CD4-positive, alpha-beta T cell treated with Interleukin-17A for 4 hours (primary cell): ENCODE data around the gene METTL6.
"Not testable (repeated sequence)": the region's sequence is repeated elsewhere in the genome, so short reads cannot be mapped to it uniquely, and the experiment has no call there.

Experiments used
- DNase-seq: peaks from one replicate; pipeline ENCODE4 v3.0.0-alpha.2; 2020; ENCODE audit warnings: mixed read lengths

Gene METTL6, protein sequence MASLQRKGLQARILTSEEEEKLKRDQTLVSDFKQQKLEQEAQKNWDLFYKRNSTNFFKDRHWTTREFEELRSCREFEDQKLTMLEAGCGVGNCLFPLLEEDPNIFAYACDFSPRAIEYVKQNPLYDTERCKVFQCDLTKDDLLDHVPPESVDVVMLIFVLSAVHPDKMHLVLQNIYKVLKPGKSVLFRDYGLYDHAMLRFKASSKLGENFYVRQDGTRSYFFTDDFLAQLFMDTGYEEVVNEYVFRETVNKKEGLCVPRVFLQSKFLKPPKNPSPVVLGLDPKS

DNA sequence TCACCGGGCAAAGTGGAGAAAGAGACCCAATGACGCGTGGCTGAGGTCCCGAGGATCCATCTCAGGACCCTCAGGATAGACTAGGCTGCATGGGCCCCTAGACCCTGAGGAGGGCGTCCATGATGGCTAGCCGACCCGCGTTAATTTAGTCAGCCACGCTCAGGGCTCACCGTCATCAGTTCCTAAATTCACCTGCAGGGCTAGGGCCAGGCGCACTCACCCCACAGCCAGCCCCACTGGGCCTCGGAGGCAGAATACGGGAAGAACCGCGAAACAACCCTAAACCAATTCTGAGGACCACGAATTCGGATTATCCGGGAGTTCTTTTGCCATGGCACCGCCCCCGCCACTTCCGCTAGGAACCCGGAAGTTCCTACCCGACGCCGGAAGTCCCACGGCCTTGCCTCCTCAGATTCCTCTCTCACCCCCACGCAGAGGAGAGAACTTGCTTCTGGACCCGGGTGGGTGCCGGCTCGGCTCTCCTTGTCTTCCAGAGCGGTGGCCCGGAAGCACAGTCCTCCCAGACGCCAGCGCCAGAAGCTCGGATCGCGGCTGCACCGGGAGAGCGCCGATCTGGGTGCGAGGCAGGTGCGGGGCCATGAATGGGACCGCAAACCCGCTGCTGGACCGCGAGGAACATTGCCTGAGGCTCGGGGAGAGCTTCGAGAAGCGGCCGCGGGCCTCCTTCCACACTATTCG, at the start of gene METTL6, which contains the start of gene EAF1:
Gene METTL6 (minus strand): TSS at position 363 of the 699 bp plus-strand sequence. CDS start 1,033 bp downstream, outside the sequence.
Gene EAF1 (plus strand): TSS at position 417 of the 699 bp plus-strand sequence. CDS start 182 bp downstream, at position 599.
- DNase-seq = peak; percentile 90

DNA sequence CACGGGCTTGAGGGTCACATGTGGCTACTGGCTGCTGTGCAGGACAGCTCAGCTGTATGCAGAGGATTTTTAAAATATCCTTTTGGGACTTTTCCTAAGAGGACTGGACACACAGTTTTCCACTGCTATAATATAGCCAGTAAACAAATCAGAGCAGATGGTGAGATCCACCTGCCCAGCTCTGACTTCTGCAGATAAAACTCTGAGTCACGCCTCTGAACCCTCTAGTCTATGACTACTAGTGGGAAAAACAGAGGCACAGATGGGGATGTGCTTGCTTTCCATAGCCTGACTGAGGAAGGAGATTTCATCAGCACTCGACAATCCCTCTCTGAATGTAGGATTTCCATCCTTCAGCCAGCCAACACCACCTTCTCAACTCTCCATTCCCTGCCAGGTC, 49.0 kb upstream of the METTL6 start:
- DNase-seq = no peak

DNA sequence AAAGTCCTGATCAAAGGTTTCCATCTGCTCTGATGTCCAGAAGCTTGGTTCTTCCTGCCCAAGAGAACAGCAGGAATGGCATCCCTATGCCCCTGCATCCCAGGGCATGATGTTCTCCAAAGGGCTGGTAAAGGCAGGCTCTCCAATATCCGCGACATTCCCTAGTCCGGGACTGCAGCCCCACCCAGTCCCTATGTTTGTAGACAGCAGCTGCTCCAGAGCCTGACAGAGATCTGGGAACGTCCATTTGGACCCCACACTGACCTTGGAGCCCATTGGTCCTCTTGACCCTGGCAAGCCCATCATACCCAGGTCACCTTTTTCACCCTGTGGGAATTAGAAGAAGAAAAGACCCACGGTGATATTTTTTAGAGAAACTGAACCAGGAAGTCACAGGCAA, 47.8 kb upstream of the METTL6 start:
- DNase-seq = no peak

DNA sequence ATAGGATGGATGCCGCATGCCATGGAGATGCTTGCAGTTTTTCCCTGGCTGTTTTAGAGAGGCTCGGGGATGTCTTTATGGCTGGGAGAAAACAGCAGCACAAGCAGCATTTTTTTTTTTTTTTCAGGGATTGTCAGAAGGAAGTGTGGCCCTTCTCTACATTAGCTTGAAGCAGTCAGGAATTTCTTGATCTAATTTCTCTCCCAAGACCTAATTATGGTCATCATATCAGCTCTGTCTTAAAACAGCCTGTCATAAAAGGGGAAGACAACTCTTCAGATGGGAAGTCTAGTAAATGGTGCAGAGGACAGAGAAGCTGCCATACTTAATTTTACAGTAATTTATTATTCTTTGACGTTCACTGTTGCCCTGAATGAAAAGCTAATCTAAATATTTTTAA, 44.5 kb upstream of the METTL6 start:
- DNase-seq = no peak

DNA sequence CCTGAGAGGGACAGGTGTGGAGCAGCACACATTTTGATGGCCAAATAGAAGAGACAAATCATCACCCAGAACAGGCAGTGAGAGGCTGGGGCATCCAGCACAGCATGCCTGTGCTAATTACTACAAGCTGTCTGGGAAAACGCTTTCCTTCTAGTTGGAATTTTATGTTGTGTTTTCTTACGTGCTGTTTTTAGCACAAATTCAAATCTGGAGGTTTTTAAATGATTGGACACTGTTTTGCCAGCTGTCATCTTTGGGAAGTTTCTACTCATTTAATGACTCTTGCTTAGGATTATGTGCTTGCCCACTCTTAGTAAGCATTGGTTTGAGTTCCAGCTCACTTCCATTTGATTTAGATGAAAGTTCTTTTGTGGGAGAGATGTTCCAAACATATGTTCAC, 43.5 kb upstream of the METTL6 start:
- no peak for DNase-seq

DNA sequence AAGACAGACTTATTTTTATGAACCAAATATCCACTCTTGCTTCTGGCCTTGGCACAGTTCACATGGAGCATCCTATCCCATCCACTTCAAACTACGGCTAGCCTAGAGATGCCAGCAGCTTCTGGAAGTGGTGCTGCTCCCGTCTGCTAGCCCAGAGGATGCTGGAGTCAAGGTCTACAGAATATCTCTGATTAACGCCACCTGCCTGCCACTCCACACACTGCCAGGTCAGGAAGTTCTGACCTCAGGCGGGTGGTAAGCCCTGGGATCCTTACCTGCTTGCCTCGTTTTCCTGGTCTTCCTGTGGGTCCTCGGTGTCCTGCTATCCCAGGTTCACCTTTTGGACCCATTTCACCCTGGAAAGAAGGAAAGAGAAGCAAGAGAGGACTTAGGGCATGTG, 42.9 kb upstream of the METTL6 start:
- DNase-seq = no peak

DNA sequence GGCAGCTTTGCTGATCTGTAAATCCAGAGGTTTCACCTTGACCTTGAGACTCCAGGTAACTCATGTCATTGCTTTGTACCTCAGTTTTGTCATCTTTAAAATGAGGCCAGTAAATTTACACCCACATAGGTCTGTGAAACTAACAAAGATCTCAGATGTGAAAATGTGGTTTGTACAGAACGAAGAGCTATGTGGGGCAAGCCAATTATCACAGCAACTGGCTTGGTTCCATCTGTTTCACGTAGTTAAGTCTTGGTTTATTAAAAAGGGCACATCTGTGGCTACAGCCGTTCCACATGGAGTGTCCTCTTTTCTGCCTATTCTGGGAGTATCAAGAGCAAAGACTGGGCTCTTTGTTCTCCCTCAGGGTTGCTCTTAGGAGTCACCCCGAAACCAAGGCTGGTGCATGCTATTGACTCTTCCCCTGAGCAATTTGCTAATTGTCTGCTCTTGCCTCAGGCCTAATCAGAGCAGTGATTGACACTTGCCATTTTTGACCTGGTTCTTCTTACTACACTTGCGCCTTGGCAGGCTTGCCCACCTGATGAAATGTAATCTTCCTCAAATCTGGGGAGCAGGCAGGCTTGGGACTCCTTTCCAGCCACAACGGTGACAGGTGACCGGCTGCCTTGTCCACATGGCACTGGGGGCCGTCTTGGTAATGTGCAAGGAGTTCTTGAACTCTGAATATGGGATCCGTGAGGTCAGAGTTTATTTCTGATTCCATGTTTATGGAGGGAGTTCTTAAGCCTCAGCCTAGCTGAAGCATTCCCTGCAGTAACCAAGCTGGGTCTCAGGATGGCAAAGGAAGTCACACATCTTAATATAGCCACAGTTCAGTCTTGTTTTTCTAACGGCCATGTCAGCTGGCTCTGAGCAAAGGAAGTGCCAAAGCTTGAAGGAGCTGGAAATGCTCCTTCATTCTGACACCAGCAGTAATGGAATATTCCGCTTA, 40.2 kb upstream of the METTL6 start:
- DNase-seq = no peak

DNA sequence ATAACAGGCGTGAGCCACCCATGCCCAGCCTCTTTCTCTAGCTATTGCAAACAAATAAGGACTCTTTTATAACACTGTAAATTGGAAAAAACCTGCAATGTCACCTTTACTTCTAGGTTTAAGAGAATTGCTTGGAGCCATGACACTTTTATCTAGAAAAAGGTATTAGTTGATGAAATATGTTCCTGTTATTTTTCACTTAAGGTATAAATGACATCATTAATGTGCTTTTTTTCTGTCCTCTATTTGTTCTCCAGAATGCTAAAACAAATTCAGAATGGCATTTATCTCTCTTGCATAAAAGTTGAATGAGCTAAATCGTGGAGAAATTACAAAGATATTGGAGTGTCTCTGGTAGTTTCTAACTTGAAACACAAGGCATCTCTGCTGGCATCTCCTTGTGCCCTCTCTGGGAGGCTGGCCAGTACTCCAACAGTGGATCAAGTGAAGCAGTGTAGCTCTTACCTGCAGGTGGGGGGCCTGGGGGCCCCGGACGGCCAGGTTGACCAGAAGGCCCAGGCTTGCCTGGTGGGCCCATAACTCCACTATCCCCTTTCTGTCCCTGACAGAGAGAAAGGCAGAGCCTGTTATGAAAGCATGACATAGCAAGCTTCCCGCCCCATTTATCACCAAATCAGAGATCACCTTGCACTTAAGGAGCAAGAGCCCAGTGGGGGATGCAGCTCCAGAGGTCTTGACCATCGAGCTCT, 38.7 kb upstream of the METTL6 start:
- DNase-seq = no peak

DNA sequence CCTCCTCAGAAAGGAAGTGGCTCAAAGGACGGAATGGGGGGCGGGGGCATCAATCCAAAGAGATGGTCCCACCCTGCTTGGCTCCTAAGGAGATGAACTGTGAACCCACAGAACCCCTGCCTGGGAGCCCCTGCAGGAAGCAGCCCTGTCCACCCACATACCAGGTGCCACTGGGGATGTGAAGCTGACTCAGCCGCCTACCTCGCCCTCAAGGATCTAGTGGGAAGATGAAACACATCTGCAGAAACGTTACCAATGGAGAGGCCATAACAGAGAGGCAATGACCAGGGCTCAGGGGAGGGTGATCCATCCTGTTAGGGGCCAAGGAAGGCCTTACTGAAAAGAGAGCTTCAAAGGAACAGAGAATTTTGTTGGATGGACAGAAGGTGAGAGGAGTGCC, 35.1 kb upstream of the METTL6 start:
- DNase-seq = no peak

DNA sequence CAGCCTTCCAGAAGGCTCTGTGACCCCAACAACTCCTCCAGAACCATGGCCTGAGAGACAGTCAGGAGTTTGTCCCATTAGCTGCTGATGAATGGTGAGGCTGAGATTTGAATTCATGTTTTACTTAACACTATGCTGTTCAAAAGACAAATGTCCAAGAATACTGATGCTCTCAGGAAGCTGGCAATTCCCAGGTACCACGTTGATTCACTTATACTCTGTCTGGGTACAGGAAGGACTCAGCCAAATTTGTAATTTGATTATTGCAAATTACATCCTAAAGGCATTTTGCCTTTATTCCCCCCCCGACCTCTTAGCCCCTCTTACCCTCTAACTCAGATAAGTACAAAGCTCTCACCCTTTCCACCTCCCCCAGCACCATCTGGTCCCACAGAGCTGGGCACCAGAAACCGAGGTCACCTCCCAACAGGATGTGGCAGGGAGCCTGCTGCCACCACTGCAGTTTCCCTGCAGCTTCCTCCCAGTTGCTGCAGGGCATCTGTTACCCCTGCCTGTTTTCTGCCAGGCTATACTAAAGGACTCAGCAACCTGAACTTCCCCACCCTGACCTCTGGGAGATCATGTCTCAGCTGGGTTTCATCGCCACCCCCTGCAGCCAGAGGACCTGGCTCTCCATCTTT, 33.7 kb upstream of the METTL6 start:
- peak; percentile 19 for DNase-seq

DNA sequence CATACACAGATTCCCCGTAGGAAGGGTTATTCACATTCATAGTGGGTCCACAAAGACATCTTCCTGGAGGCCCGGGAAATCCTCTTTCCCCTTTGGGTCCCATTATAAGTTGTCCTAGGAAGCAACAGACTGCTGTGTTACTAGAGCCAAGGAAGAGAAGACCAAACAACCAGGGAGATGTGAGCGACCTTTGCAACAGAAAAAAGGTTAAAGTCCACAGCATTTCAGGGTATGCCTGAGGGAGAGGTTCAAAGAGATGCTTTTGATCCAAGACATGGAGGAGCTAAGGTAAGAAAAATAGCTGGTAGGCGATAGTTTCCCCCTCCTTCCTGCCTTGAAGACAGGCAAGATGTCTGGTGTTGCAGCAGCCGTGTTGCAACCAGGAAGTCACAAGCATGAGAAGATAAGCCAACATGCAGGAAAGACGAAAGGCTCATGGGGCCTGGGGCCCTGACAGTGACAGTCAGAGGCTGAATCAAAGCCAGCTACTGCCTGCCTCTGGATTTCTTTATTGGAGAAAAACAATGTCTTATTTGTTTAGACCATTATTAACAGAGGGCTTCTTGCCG, 31.0 kb upstream of the METTL6 start:
- no peak for DNase-seq

DNA sequence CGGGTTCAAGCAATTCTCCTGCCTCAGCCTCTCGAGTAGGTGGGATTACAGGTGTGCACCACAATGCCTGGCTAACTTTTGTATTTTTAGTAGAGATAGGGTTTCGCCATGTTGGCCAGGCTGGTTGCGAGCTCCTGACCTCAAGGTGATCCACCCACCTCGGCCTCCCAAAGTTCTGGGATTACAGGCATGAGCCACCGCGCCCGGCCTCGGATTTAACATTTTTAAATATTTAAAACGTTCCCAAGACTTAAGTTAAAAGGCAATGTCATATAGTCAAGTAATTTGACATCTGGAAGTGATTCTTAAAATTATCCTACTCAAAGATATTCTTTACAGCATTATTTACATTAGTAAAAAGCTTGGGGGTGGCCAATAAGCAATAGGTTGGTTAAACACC, 29.6 kb upstream of the METTL6 start:
- DNase-seq = not testable (repeated sequence)

DNA sequence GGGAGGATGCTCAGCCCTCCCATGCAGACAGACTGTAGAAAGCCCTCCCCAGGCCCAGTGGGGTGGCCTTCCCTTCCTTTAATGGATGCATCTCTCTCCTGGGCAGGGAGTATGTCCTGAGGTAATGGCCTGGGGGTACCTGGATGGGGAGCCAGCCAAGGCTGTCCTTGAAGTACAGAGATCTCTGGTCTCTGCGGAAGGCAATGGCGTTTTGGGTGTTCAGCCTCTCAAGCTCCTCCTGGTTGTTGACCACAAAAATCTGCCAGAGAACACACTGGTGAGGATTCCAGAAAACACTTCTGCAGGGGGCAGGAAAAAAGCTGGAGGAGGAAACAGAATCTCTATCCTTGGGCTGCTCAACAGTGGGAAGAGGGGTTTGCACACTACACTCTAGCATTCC, 29.0 kb upstream of the METTL6 start:
- no peak for DNase-seq

DNA sequence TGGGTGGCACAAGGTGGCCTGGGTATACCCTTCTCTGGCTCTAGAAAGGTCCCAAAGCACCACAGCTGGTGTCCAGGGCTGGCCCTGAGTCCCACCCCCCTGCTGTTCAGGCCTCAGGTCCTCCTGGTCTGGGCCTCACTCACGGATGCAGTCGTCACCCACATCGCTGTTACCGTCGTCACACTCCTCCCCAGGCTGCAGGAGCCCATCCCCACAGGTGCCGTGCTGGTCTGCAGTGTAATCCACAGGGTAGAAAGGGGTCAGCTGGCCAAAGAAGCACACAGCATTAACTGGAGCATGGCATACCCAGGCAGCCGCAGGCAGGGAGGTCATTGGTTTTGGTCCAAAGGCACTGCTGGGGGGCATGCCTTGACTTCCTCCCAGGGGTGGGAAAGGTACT, 28.4 kb upstream of the METTL6 start:
- no peak for DNase-seq

DNA sequence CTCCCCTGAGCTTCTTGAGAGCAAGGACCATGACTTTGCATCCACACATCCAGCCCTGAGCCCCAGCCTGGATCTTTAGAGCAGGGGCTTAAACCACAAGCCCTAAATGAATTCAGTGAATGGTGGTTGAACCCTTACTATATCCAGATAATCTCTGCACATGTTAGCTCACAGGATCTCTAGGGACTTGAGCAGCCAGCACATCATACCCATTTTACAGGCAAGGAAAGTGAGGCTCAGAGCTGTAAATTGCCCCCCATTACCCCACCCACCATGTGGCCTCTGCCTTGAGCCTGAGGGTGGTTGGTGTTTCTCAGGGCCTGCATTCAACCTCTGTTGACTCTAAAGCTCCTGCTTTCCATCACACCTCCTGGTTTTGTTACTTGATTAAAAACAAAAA, 27.6 kb upstream of the METTL6 start:
- DNase-seq = no peak

DNA sequence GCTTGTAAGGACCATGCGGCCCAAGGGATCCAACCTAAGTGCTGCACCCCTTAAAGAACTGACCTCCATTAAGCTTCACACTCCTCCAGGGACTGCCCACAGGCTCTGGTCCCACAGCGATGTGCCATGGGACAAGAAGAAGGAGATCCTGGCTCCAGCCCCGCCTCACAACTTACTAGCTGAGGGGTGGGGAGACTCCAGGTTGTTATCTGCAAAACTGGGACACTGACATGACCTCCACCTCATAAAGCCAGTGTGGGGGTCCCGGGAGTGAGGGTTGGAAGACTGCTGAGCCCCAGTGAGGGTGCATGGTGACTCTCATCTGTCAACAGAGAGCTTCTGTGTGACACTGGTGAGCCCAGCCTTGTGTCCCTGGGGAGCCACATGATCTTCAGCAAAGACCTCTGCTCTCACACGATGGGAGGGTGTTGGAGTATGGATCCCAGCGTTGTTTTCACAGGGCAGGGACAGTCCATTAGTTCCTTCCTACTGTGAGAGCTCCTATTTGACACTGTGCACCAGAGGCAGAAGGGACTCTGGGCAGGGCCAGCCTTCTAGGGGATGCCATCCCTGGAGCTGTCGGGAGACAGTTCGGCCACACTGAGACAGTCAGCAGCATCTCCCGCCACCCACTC, 26.8 kb upstream of the METTL6 start:
- no peak for DNase-seq

DNA sequence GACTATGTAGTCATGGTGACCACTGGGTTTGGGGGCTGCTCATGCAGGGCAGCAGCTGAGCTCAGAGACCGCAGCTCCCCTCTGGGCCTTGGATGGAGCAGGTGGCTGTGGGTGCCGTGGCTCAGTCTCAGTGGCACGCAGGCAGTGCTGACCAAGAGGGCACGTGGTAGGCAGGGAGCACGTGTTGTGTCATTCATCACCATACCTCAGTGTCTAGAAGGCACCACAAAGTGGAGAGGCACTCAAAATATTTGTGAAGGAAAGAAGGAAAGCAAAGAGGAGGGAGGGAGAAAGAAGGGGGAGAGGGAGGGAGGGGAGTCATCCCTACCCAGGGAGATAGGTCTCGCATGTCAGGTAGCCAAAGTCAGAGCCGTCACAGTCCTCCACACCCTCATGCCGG, 26.2 kb upstream of the METTL6 start:
- DNase-seq = no peak

DNA sequence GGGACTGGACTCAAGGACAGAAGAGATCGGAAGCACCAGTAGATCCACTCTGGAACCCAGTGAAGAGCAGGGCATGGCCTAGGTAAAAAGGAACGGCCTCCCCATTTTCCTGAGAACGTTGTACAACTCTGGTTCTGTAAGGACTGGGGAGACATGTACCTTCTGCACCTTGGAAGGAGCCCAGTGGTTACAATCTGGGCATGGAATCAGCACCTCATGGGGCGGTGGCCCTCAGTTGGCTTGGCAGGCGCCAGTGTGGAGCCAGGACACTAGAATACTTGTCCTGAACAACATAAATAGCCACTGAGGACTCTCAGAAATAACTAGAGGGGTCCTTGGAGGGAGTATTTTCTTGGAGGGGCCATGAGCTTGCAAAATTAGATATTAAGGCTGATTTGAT, 25.6 kb upstream of the METTL6 start:
- no peak for DNase-seq

DNA sequence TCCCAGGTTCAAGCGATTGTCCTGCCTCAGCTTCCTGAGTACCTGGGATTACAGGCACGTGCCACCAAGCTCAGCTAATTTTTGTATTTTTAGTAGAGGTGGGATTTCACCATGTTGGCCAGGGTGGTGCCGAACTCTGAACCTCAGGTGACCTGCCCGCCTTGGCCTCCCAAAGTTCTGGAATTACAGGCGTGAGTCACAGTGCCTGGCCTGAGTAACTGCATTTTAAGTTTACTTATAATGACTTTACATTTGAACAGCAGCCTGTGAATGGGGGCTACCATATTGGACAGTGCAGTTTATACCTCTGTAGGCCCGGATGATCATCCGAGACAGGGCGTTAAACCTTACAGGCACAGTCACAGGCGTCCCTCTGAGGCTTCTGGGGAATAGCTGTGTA, 24.8 kb upstream of the METTL6 start:
- no peak for DNase-seq

DNA sequence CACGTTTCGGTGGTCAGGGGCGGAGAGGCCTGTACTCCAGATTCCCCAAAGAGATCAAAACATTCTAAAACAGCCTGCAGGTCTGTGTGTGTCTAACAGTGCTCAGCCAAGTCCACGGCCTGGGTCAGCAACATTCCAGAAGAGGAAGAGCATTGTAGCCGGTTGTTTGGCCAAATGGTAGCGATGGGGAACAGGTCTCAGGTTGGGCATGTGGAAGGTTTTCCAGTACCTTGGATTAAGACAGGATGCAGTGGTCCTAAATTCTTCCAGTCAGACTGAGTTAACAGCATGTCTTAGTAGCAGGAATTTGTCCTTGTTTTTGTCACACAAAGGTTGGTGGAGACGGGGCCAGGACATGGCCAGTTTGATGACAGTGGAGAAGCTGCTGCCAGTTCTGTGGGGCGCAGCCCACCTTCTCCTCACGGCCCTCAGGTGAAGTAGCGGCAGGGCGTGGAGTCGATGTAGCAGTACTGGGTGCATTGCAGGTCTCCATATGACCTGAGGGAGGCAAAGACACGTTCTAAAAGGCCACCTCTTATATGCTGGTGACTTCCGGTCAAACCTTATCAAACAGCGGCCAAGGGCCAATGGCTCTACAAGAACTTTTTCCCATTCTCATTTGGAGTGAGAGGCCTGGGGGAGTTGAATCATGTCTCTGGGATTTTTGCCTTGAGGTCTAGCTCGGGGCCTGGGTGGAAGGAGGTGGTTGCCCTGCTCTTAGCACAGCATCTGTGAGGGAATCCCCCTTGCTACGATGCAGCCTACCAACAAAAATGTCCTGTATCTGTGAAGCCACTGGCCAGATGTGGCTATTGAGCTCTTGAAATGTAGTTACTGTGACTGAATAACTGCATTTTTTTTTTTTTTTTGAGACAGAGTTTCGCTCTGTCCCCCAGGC, 24.1 kb upstream of the METTL6 start:
- no peak for DNase-seq
